Astrocyte (in vitro differentiated cells and primary cell): ENCODE results near the gene CDKN2AIP. TPM values are rescaled to one million over a fixed set of nuclear protein-coding genes. Genes with fewer than 3 reads are reported as not detected.

Source experiments
- DNase-seq: peaks from one replicate; pipeline ENCODE4 v3.0.0-alpha.2; 2010; ENCODE audit warnings: low read depth
- FAIRE-seq: peaks from 2 replicates; lab custom pipeline; 2011; peaks lifted over from hg19 to GRCh38; lab: Jason Lieb, UNC
- H2AFZ ChIP-seq: 2 replicates; pipeline ENCODE4 v1.6.0; 2012; ENCODE audit warnings: low read depth, low read length, inconsistent platforms
- H3K27ac ChIP-seq: 2 replicates; pipeline ENCODE4 v1.5.1; 2011; ENCODE audit warnings: low read depth, low read length, inconsistent platforms
- H3K27me3 ChIP-seq: 2 replicates; pipeline ENCODE4 v1.6.0; 2011; ENCODE audit warnings: low read length, inconsistent platforms; ENCODE audit not compliant: insufficient read depth
- H3K36me3 ChIP-seq: 2 replicates; pipeline ENCODE4 v1.5.1; 2011; ENCODE audit warnings: low read length, inconsistent platforms; ENCODE audit not compliant: insufficient read depth
- H3K4me1 ChIP-seq: 2 replicates; pipeline ENCODE4 v1.5.1; 2011; ENCODE audit warnings: low read length, inconsistent platforms; ENCODE audit not compliant: insufficient read depth
- H3K4me2 ChIP-seq: 2 replicates; pipeline ENCODE4 v1.6.0; 2012; ENCODE audit warnings: low read length, inconsistent platforms
- H3K4me3 ChIP-seq: 2 replicates; pipeline ENCODE4 v1.5.1; 2011; ENCODE audit warnings: low read depth, mild to moderate bottlenecking, low read length, inconsistent platforms; ENCODE audit not compliant: insufficient read depth
- H3K79me2 ChIP-seq: 2 replicates; pipeline ENCODE4 v1.6.0; 2012; ENCODE audit warnings: mild to moderate bottlenecking, low read length, inconsistent platforms; ENCODE audit not compliant: insufficient read depth
- H3K9ac ChIP-seq: 2 replicates; pipeline ENCODE4 v1.6.0; 2012; ENCODE audit warnings: mild to moderate bottlenecking, low read length, inconsistent platforms
- H3K9me3 ChIP-seq: 2 replicates; pipeline ENCODE4 v1.5.1; 2012; ENCODE audit warnings: low read depth, mild to moderate bottlenecking, low read length, inconsistent platforms; ENCODE audit not compliant: insufficient read depth
- H4K20me1 ChIP-seq: 2 replicates; pipeline ENCODE4 v1.6.0; 2012; ENCODE audit warnings: low read length, inconsistent platforms; ENCODE audit not compliant: insufficient read depth
- H3K27ac Mint-ChIP-seq: one replicate; pipeline ENCODE4 v1.8.0; 2021; ENCODE audit warnings: mild to moderate bottlenecking, mixed read lengths; ENCODE audit not compliant: unreplicated experiment
- H3K27me3 Mint-ChIP-seq: one replicate; pipeline ENCODE4 v1.8.0; 2021; ENCODE audit warnings: low read depth, mixed read lengths; ENCODE audit not compliant: unreplicated experiment
- H3K36me3 Mint-ChIP-seq: one replicate; pipeline ENCODE4 v1.8.0; 2021; ENCODE audit warnings: low read depth, mixed read lengths; ENCODE audit not compliant: unreplicated experiment
- H3K4me1 Mint-ChIP-seq: one replicate; pipeline ENCODE4 v1.8.0; 2021; ENCODE audit warnings: low read depth, mixed read lengths; ENCODE audit not compliant: unreplicated experiment
- H3K4me3 Mint-ChIP-seq: one replicate; pipeline ENCODE4 v1.8.0; 2021; ENCODE audit warnings: mild to moderate bottlenecking, moderate library complexity, mixed read lengths; ENCODE audit not compliant: unreplicated experiment
- H3K9me3 Mint-ChIP-seq: one replicate; pipeline ENCODE4 v1.8.0; 2021; ENCODE audit warnings: mild to moderate bottlenecking, mixed read lengths; ENCODE audit not compliant: unreplicated experiment
- EZH2 ChIP-seq: IDR thresholded peaks from 2 replicates; pipeline ENCODE4 v1.6.1; 2012; ENCODE audit warnings: mild to moderate bottlenecking, low read length, inconsistent platforms; ENCODE audit not compliant: insufficient read depth
- total RNA-seq: library from RNA; stranded (reverse); gene quantifications from 2 replicates; pipeline ENCODE4 v1.2.1, GENCODE V29; 2021
- TF ChIP-seq, protein P1 (sequence below): IDR thresholded peaks from 2 replicates; pipeline ENCODE4 v1.5.1; 2011; ENCODE audit warnings: low read depth, mild to moderate bottlenecking, inconsistent platforms, low read length, moderate library complexity; ENCODE audit not compliant: insufficient read depth

CDKN2AIP gene
- total RNA-seq, 1 donor from 2014 or later = 11.6 TPM

DNA sequence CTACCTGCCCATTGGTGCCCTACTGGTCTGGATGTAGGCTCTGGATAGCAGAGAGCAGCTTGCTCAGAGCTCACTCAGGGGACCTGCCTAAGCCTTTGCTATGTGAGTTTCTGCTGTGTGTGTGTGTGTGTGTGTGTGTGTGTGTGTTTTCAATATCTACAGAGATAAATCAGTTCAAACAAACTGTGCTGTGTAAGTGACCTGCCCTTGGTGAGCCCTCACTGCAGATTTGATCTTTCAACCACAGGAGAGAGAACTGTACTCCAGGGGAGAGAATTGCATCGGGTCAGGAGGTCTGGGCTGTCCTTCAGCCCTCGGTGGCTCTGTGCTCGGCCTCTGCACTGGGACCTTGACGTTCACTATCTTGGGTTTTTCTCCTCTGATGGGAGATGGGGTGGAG lies 35.0 kb upstream of the CDKN2AIP start:
- Histone ChIP-seq H3K9ac (no peak overlapping the region), H3K4me1 (no peaks in the 10 kb centered on the region), H3K36me3 (no peaks in the 10 kb centered on the region), H2AFZ (no peak overlapping the region), H3K9me3 (no peaks in the 10 kb centered on the region), H3K4me3 (no peak overlapping the region), H4K20me1 (no peaks in the 10 kb centered on the region), H3K27ac (no peak overlapping the region), H3K4me2 (no peak overlapping the region), H3K79me2 (no peaks in the 10 kb centered on the region), H3K27me3 (no peaks in the 10 kb centered on the region)
- Mint-ChIP-seq H3K27ac (no peak overlapping the region), H3K27me3 (peaks cover 20% of the 10 kb centered on the region), H3K4me3 (no peak overlapping the region), H3K4me1 (no peaks in the 10 kb centered on the region), H3K36me3 (peaks cover 2% of the 10 kb centered on the region), H3K9me3 (no peaks in the 10 kb centered on the region)
- DNase-seq (no peak), FAIRE-seq (no peak)
- TF ChIP-seq, protein P1, sequence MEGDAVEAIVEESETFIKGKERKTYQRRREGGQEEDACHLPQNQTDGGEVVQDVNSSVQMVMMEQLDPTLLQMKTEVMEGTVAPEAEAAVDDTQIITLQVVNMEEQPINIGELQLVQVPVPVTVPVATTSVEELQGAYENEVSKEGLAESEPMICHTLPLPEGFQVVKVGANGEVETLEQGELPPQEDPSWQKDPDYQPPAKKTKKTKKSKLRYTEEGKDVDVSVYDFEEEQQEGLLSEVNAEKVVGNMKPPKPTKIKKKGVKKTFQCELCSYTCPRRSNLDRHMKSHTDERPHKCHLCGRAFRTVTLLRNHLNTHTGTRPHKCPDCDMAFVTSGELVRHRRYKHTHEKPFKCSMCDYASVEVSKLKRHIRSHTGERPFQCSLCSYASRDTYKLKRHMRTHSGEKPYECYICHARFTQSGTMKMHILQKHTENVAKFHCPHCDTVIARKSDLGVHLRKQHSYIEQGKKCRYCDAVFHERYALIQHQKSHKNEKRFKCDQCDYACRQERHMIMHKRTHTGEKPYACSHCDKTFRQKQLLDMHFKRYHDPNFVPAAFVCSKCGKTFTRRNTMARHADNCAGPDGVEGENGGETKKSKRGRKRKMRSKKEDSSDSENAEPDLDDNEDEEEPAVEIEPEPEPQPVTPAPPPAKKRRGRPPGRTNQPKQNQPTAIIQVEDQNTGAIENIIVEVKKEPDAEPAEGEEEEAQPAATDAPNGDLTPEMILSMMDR = no peak
- no peak for TF ChIP-seq EZH2

DNA sequence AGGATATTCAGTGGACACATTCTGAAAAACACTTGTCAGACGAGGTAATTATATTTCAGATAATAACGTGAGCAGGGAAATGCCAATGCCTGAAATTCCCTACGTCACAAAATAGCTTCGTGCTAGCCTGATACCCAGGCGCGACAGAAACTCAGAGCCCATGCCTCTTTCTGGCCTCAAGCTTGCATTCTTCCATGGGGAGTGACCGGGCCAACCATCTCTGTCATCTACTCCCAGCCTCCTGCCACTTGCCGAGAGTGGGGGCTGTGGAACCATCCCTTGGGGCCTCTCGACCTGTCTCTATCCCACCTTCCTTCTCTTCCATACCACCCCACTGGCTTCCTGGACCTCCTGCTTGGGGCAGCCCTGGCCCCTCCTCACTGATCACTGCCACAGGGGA lies 34.5 kb upstream of the CDKN2AIP start:
- no peak overlapping the region for H3K4me2 ChIP-seq
- H4K20me1 ChIP-seq = no peaks in the 10 kb centered on the region
- H3K79me2 ChIP-seq = no peaks in the 10 kb centered on the region
- peak overlapping the region; percentile 2 for H3K27ac Mint-ChIP-seq
- no peak overlapping the region for H3K4me3 Mint-ChIP-seq
- H3K27me3 ChIP-seq = no peaks in the 10 kb centered on the region
- H3K27ac ChIP-seq = no peak overlapping the region
- FAIRE-seq (no peak), DNase-seq (no peak)
- H3K36me3 ChIP-seq = no peaks in the 10 kb centered on the region
- H3K4me3 ChIP-seq = no peak overlapping the region
- no peaks in the 10 kb centered on the region for H3K9me3 Mint-ChIP-seq
- H2AFZ ChIP-seq = no peak overlapping the region
- H3K27me3 Mint-ChIP-seq = peaks cover 18% of the 10 kb centered on the region
- no peak for TF ChIP-seq EZH2
- TF ChIP-seq, protein P1 = no peak
- H3K9me3 ChIP-seq = no peaks in the 10 kb centered on the region
- no peaks in the 10 kb centered on the region for H3K4me1 ChIP-seq
- H3K4me1 Mint-ChIP-seq = no peaks in the 10 kb centered on the region
- H3K9ac ChIP-seq = no peak overlapping the region
- H3K36me3 Mint-ChIP-seq = peaks cover 2% of the 10 kb centered on the region

DNA sequence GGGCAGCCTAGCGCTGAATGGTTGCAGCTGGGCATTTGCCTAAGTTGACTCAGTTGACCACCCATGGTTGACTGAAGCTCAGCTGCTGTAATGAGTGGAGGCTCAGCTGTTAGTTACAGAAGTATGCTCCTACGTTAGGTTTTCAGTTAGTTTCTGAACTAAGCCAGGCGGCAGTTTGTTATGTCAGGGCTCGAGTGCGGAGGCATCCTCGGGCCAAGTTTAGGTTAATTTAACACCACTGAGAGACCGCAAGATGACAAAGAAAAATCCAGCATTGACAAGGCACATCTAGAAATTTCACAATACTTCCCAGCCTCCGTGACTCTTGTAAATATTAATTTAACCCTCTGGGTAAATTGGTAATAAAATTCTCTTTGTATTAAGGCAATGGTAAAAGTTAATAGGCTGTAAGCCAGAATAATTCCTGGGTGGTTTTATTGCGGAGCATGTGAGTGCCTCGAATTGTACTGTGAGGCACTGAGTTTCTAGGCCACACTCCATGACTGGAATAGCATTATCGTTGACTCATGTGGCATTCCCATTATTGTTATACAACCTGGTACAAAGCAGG lies 33.1 kb upstream of the CDKN2AIP start:
- Histone ChIP-seq H3K36me3 (no peaks in the 10 kb centered on the region), H3K4me1 (no peaks in the 10 kb centered on the region), H3K27ac (no peak overlapping the region), H3K79me2 (no peaks in the 10 kb centered on the region), H3K9me3 (no peaks in the 10 kb centered on the region), H4K20me1 (no peaks in the 10 kb centered on the region), H3K4me2 (no peak overlapping the region), H3K4me3 (no peak overlapping the region), H2AFZ (no peak overlapping the region), H3K9ac (no peak overlapping the region), H3K27me3 (no peaks in the 10 kb centered on the region)
- no peak for FAIRE-seq
- H3K4me3 Mint-ChIP-seq = no peak overlapping the region
- H3K9me3 Mint-ChIP-seq = no peaks in the 10 kb centered on the region
- no peak overlapping the region for H3K27ac Mint-ChIP-seq
- H3K4me1 Mint-ChIP-seq = no peaks in the 10 kb centered on the region
- peaks cover 2% of the 10 kb centered on the region for H3K36me3 Mint-ChIP-seq
- H3K27me3 Mint-ChIP-seq = peaks cover 24% of the 10 kb centered on the region
- DNase-seq = no peak
- TF ChIP-seq, protein P1 = no peak
- no peak for TF ChIP-seq EZH2
